WTC11 (cell line): Measurements from ENCODE around the gene TWIST2. TPM values are rescaled to one million over a fixed set of nuclear protein-coding genes. Genes with fewer than 3 reads are reported as not detected.

ENCODE experiments used
- ATAC-seq: fragments of 200-7000 bp; cut with Tn5 transposase; 2 replicates; pipeline ENCODE4 v1.10.0; 2021; ENCODE audit warnings: mild to moderate bottlenecking, moderate library complexity
- CTCF ChIA-PET: fragments of 300-600 bp; sonication (Branson Sonifier 250); formaldehyde crosslinking; loops from one replicate; lab custom pipeline; 2021; ENCODE audit warnings: antibody characterized with exemption; lab: Charles Lee
- POLR2A ChIA-PET: fragments of 350-600 bp; sonication (Branson Sonifier 250); formaldehyde crosslinking; loops from one replicate; lab custom pipeline; 2021; ENCODE audit warnings: antibody characterized with exemption; lab: Charles Lee
- DNase-seq: peaks from one replicate; pipeline ENCODE4 v3.0.0; 2021; ENCODE audit warnings: low spot score
- H3K27ac Mint-ChIP-seq: 2 replicates; pipeline ENCODE4 v1.8.0; 2021; ENCODE audit warnings: mixed read lengths
- H3K27me3 Mint-ChIP-seq: 2 replicates; pipeline ENCODE4 v1.8.0; 2021; ENCODE audit warnings: low read depth, mild to moderate bottlenecking, moderate library complexity, mixed read lengths
- H3K36me3 Mint-ChIP-seq: 2 replicates; pipeline ENCODE4 v1.8.0; 2021; ENCODE audit warnings: mixed read lengths
- H3K4me1 Mint-ChIP-seq: 2 replicates; pipeline ENCODE4 v1.8.0; 2022; ENCODE audit warnings: mixed read lengths
- H3K4me3 Mint-ChIP-seq: 2 replicates; pipeline ENCODE4 v1.8.0; 2021; ENCODE audit warnings: mild to moderate bottlenecking, moderate library complexity, mixed read lengths
- H3K9me3 Mint-ChIP-seq: 2 replicates; pipeline ENCODE4 v1.8.0; 2021; ENCODE audit warnings: mixed read lengths
- CREB1 ChIP-seq: sonication (generic); formaldehyde crosslinking; IDR thresholded peaks from 2 replicates; pipeline ENCODE4 v1.8.0; 2023; ENCODE audit warnings: mild to moderate bottlenecking, missing genetic modification reagents
- FOXK1 ChIP-seq: sonication (generic); formaldehyde crosslinking; IDR thresholded peaks from 2 replicates; pipeline ENCODE4 v1.8.0; 2022; ENCODE audit warnings: mild to moderate bottlenecking, moderate library complexity, missing genetic modification reagents
- FOXP1 ChIP-seq: sonication (generic); formaldehyde crosslinking; IDR thresholded peaks from 2 replicates; pipeline ENCODE4 v1.8.0; 2022; ENCODE audit warnings: missing genetic modification reagents, mild to moderate bottlenecking, moderate library complexity, borderline replicate concordance
- GTF2I ChIP-seq: fragments of 250-450 bp; sonication (Bioruptor Pico); conservative IDR thresholded peaks from 2 replicates; pipeline ENCODE4 v1.4.0; 2021; ENCODE audit warnings: mild to moderate bottlenecking
- HMGA2 ChIP-seq: fragments of 250-450 bp; sonication (Bioruptor Pico); IDR thresholded peaks from 2 replicates; pipeline ENCODE4 v1.4.0; 2021; ENCODE audit warnings: mild to moderate bottlenecking, moderate library complexity
- JAZF1 ChIP-seq: fragments of 250-450 bp; sonication (Bioruptor Pico); IDR thresholded peaks from 2 replicates; pipeline ENCODE4 v1.9.0; 2021; ENCODE audit warnings: moderate library complexity, mild to moderate bottlenecking, inconsistent platforms
- JUN ChIP-seq: sonication (generic); formaldehyde crosslinking; IDR thresholded peaks from 2 replicates; pipeline ENCODE4 v1.8.0; 2023; ENCODE audit warnings: mild to moderate bottlenecking, missing genetic modification reagents
- MYBL2 ChIP-seq: sonication (generic); formaldehyde crosslinking; IDR thresholded peaks from 2 replicates; pipeline ENCODE4 v1.8.1; 2023; ENCODE audit warnings: mild to moderate bottlenecking, moderate library complexity, missing genetic modification reagents
- NFYB ChIP-seq: sonication (generic); formaldehyde crosslinking; conservative IDR thresholded peaks from 2 replicates; pipeline ENCODE4 v1.8.0; 2022; ENCODE audit warnings: low read depth, missing genetic modification reagents
- SMAD3 ChIP-seq: sonication (generic); formaldehyde crosslinking; IDR thresholded peaks from 2 replicates; pipeline ENCODE4 v1.8.0; 2022; ENCODE audit warnings: missing genetic modification reagents, mild to moderate bottlenecking, borderline replicate concordance
- SMAD4 ChIP-seq: sonication (generic); formaldehyde crosslinking; IDR thresholded peaks from 2 replicates; pipeline ENCODE4 v1.8.0; 2022; ENCODE audit warnings: mild to moderate bottlenecking, missing genetic modification reagents
- TP53 ChIP-seq: sonication (generic); formaldehyde crosslinking; IDR thresholded peaks from 2 replicates; pipeline ENCODE4 v1.8.1; 2023; ENCODE audit warnings: mild to moderate bottlenecking, missing genetic modification reagents
- ZNF121 ChIP-seq: sonication (generic); formaldehyde crosslinking; IDR thresholded peaks from 2 replicates; pipeline ENCODE4 v1.8.0; 2023; ENCODE audit warnings: missing genetic modification reagents
- ZNF138 ChIP-seq: sonication (generic); formaldehyde crosslinking; conservative IDR thresholded peaks from 2 replicates; pipeline ENCODE4 v1.8.1; 2022; ENCODE audit warnings: mild to moderate bottlenecking, moderate library complexity, missing genetic modification reagents
- ZNF232 ChIP-seq: sonication (generic); formaldehyde crosslinking; IDR thresholded peaks from 2 replicates; pipeline ENCODE4 v1.8.0; 2022; ENCODE audit warnings: mild to moderate bottlenecking, missing genetic modification reagents
- ZNF263 ChIP-seq: sonication (generic); formaldehyde crosslinking; IDR thresholded peaks from 2 replicates; pipeline ENCODE4 v1.8.1; 2022; ENCODE audit warnings: low read depth, mild to moderate bottlenecking, moderate library complexity, missing genetic modification reagents
- ZNF317 ChIP-seq: sonication (generic); formaldehyde crosslinking; IDR thresholded peaks from 2 replicates; pipeline ENCODE4 v1.8.1; 2023; ENCODE audit warnings: low read depth, mild to moderate bottlenecking, moderate library complexity, missing genetic modification reagents, borderline replicate concordance
- total RNA-seq: library from RNA; stranded (reverse); gene quantifications from 3 replicates; pipeline ENCODE4 v1.2.3, GENCODE V29; 2021
- TF ChIP-seq, protein P1 (sequence below): sonication (generic); formaldehyde crosslinking; IDR thresholded peaks from 2 replicates; pipeline ENCODE4 v1.8.1; 2022; ENCODE audit warnings: low read depth, missing genetic modification reagents, borderline replicate concordance
- TF ChIP-seq, protein P2 (sequence below): sonication (generic); formaldehyde crosslinking; IDR thresholded peaks from 2 replicates; pipeline ENCODE4 v1.8.0; 2023; ENCODE audit warnings: mild to moderate bottlenecking, missing genetic modification reagents
- TF ChIP-seq, protein P3 (sequence below): sonication (generic); formaldehyde crosslinking; conservative IDR thresholded peaks from 2 replicates; pipeline ENCODE4 v1.8.1; 2023; ENCODE audit warnings: mild to moderate bottlenecking, low read depth, missing genetic modification reagents, moderate library complexity
- TF ChIP-seq, protein P4 (sequence below): sonication (generic); formaldehyde crosslinking; IDR thresholded peaks from 2 replicates; pipeline ENCODE4 v1.8.0; 2022; ENCODE audit warnings: mild to moderate bottlenecking, missing genetic modification reagents
- TF ChIP-seq, protein P5 (sequence below): sonication (generic); formaldehyde crosslinking; IDR thresholded peaks from 2 replicates; pipeline ENCODE4 v1.8.0; 2022; ENCODE audit warnings: mild to moderate bottlenecking, missing genetic modification reagents
- TF ChIP-seq, protein P6 (sequence below): fragments of 250-450 bp; sonication (Bioruptor Pico); IDR thresholded peaks from 2 replicates; pipeline ENCODE4 v1.9.0; 2021; ENCODE audit warnings: mild to moderate bottlenecking

Gene TWIST2
- total RNA-seq, 1 experiment from 2014 or later, result 5.7 TPM

DNA sequence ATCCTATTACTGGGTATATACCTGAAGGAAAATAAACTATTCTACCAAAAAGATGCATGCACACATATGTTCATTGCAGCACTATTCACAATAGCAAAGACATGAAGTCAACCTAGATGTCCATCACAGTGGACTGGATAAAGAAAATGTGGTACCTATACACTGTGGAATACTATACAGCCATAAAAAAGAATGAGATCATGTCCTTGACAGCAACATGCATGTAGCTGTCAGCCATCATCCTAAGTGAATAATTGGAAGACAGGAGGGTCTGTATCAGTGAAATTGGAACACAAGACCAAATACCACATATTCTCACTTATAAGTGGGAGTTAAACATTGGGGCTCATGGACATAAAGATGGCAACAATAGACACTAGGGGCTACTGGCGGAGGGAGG lies 27.7 kb upstream of the TWIST2 start:
- no peak overlapping the region for H3K4me3 Mint-ChIP-seq
- ATAC-seq, result no peak
- H3K27me3 Mint-ChIP-seq, result peaks cover 4% of the 10 kb centered on the region
- POLR2A ChIA-PET, result no interaction called here
- H3K4me1 Mint-ChIP-seq, result peaks cover 20% of the 10 kb centered on the region
- DNase-seq, result no peak
- H3K27ac Mint-ChIP-seq, result no peak overlapping the region
- H3K36me3 Mint-ChIP-seq, result peaks cover 19% of the 10 kb centered on the region
- peaks cover 41% of the 10 kb centered on the region for H3K9me3 Mint-ChIP-seq
- TF ChIP-seq, protein P1, sequence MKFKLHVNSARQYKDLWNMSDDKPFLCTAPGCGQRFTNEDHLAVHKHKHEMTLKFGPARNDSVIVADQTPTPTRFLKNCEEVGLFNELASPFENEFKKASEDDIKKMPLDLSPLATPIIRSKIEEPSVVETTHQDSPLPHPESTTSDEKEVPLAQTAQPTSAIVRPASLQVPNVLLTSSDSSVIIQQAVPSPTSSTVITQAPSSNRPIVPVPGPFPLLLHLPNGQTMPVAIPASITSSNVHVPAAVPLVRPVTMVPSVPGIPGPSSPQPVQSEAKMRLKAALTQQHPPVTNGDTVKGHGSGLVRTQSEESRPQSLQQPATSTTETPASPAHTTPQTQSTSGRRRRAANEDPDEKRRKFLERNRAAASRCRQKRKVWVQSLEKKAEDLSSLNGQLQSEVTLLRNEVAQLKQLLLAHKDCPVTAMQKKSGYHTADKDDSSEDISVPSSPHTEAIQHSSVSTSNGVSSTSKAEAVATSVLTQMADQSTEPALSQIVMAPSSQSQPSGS, result no peak
- TF ChIP-seq ZNF263 (CRISPR knock-in tag), result no peak
- TF ChIP-seq ZNF121 (CRISPR knock-in tag), result no peak
- TF ChIP-seq, protein P2, sequence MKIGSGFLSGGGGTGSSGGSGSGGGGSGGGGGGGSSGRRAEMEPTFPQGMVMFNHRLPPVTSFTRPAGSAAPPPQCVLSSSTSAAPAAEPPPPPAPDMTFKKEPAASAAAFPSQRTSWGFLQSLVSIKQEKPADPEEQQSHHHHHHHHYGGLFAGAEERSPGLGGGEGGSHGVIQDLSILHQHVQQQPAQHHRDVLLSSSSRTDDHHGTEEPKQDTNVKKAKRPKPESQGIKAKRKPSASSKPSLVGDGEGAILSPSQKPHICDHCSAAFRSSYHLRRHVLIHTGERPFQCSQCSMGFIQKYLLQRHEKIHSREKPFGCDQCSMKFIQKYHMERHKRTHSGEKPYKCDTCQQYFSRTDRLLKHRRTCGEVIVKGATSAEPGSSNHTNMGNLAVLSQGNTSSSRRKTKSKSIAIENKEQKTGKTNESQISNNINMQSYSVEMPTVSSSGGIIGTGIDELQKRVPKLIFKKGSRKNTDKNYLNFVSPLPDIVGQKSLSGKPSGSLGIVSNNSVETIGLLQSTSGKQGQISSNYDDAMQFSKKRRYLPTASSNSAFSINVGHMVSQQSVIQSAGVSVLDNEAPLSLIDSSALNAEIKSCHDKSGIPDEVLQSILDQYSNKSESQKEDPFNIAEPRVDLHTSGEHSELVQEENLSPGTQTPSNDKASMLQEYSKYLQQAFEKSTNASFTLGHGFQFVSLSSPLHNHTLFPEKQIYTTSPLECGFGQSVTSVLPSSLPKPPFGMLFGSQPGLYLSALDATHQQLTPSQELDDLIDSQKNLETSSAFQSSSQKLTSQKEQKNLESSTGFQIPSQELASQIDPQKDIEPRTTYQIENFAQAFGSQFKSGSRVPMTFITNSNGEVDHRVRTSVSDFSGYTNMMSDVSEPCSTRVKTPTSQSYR, result no peak
- no peak for TF ChIP-seq NFYB
- TF ChIP-seq ZNF232 (CRISPR knock-in tag), result no peak
- TF ChIP-seq HMGA2, result no peak
- CTCF ChIA-PET, result no interaction called here

DNA sequence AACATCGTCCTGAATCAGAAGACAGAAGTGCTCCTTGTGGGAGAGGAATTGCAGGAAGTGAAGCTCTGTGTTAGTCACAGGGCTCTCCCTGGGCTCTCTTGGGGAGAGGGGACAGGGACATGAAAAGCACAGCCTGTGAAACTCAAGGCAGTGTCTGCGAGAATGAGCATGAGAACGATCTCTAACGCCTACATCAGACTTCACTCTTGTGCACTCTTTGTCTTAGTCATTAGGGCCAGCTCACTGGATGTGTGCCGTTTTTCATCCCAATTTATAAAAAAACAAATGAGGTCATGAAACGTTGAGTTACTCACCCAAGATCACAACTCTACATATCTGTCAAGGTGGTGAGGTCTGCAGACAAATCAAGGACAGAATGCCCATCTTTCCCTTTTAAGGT lies 27.0 kb upstream of the TWIST2 start:
- Mint-ChIP-seq H3K27ac (no peak overlapping the region), H3K4me1 (peaks cover 20% of the 10 kb centered on the region), H3K4me3 (no peak overlapping the region), H3K36me3 (peaks cover 19% of the 10 kb centered on the region), H3K27me3 (peaks cover 7% of the 10 kb centered on the region), H3K9me3 (peaks cover 47% of the 10 kb centered on the region)
- CTCF ChIA-PET, result no interaction called here
- TF ChIP-seq, protein P3, sequence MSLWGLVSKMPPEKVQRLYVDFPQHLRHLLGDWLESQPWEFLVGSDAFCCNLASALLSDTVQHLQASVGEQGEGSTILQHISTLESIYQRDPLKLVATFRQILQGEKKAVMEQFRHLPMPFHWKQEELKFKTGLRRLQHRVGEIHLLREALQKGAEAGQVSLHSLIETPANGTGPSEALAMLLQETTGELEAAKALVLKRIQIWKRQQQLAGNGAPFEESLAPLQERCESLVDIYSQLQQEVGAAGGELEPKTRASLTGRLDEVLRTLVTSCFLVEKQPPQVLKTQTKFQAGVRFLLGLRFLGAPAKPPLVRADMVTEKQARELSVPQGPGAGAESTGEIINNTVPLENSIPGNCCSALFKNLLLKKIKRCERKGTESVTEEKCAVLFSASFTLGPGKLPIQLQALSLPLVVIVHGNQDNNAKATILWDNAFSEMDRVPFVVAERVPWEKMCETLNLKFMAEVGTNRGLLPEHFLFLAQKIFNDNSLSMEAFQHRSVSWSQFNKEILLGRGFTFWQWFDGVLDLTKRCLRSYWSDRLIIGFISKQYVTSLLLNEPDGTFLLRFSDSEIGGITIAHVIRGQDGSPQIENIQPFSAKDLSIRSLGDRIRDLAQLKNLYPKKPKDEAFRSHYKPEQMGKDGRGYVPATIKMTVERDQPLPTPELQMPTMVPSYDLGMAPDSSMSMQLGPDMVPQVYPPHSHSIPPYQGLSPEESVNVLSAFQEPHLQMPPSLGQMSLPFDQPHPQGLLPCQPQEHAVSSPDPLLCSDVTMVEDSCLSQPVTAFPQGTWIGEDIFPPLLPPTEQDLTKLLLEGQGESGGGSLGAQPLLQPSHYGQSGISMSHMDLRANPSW (CRISPR knock-in tag), result no peak
- TF ChIP-seq ZNF138 (CRISPR knock-in tag), result no peak
- TF ChIP-seq, protein P4, sequence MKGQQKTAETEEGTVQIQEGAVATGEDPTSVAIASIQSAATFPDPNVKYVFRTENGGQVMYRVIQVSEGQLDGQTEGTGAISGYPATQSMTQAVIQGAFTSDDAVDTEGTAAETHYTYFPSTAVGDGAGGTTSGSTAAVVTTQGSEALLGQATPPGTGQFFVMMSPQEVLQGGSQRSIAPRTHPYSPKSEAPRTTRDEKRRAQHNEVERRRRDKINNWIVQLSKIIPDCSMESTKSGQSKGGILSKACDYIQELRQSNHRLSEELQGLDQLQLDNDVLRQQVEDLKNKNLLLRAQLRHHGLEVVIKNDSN (CRISPR knock-in tag), result no peak
- TF ChIP-seq SMAD3 (CRISPR knock-in tag), result no peak
- TF ChIP-seq, protein P5, sequence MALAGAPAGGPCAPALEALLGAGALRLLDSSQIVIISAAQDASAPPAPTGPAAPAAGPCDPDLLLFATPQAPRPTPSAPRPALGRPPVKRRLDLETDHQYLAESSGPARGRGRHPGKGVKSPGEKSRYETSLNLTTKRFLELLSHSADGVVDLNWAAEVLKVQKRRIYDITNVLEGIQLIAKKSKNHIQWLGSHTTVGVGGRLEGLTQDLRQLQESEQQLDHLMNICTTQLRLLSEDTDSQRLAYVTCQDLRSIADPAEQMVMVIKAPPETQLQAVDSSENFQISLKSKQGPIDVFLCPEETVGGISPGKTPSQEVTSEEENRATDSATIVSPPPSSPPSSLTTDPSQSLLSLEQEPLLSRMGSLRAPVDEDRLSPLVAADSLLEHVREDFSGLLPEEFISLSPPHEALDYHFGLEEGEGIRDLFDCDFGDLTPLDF (CRISPR knock-in tag), result no peak
- TF ChIP-seq SMAD4, result no peak
- TF ChIP-seq, protein P6, sequence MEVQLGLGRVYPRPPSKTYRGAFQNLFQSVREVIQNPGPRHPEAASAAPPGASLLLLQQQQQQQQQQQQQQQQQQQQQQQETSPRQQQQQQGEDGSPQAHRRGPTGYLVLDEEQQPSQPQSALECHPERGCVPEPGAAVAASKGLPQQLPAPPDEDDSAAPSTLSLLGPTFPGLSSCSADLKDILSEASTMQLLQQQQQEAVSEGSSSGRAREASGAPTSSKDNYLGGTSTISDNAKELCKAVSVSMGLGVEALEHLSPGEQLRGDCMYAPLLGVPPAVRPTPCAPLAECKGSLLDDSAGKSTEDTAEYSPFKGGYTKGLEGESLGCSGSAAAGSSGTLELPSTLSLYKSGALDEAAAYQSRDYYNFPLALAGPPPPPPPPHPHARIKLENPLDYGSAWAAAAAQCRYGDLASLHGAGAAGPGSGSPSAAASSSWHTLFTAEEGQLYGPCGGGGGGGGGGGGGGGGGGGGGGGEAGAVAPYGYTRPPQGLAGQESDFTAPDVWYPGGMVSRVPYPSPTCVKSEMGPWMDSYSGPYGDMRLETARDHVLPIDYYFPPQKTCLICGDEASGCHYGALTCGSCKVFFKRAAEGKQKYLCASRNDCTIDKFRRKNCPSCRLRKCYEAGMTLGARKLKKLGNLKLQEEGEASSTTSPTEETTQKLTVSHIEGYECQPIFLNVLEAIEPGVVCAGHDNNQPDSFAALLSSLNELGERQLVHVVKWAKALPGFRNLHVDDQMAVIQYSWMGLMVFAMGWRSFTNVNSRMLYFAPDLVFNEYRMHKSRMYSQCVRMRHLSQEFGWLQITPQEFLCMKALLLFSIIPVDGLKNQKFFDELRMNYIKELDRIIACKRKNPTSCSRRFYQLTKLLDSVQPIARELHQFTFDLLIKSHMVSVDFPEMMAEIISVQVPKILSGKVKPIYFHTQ (CRISPR knock-in tag), result no peak
- TF ChIP-seq MYBL2 (CRISPR knock-in tag), result no peak
- no peak for TF ChIP-seq CREB1 (CRISPR knock-in tag)
- TF ChIP-seq GTF2I (CRISPR knock-in tag), result no peak
- no peak for TF ChIP-seq FOXK1 (CRISPR knock-in tag)
- TF ChIP-seq ZNF317 (CRISPR knock-in tag), result no peak
- TF ChIP-seq JAZF1 (CRISPR knock-in tag), result no peak
- no peak for TF ChIP-seq FOXP1 (CRISPR knock-in tag)
- no peak for TF ChIP-seq TP53 (CRISPR knock-in tag)
- TF ChIP-seq JUN (CRISPR knock-in tag), result no peak
- POLR2A ChIA-PET, result no interaction called here
- ATAC-seq, result no peak
- no peak for DNase-seq
